SH-SY5Y (cell line): Measurements from ENCODE around the gene GPRC5A.

Experiments
- GATA2 ChIP-seq: IDR thresholded peaks from 2 replicates; pipeline ENCODE4 v1.6.1; 2011; ENCODE audit warnings: mild to moderate bottlenecking, low read depth, low read length
- GATA3 ChIP-seq: IDR thresholded peaks from 2 replicates; pipeline ENCODE4 v1.6.1; 2011; ENCODE audit warnings: low read depth, mild to moderate bottlenecking, low read length, moderate library complexity

- TF ChIP-seq GATA3 (no peak), GATA2 (no peak)
These were observed 21.3 kb downstream of the GPRC5A start for GRCh38 chr12:12912711-12913110.
